Measurements from ENCODE around the gene KSR2.

KSR2 gene

GRCh38 chr12:117526757-117527478 is 441.9 kb downstream of the KSR2 start:
- Histone ChIP-seq H3K9me3 (ENCODE audit: control insufficient read depth, insufficient read depth, low read depth, low read length) (no peaks in the 10 kb centered on the region), H3K27ac (ENCODE audit: extremely low read depth, low read depth, low read length) (no peak overlapping the region), H3K4me3 (ENCODE audit: low read depth, low read length) (no peak overlapping the region), H3K4me1 (ENCODE audit: control insufficient read depth, insufficient read depth, low read length) (no peaks in the 10 kb centered on the region), H3K36me3 (ENCODE audit: control insufficient read depth in 2 of 2, insufficient read depth in 1 of 2, low read length in 2 of 2) (no peaks in the 10 kb centered on the region)
- POLR2A ChIA-PET: no interaction called here
- CTCF ChIA-PET: no interaction called here
- TF ChIP-seq ZNF132 (tag by site-specific recombination; IDR thresholded peaks at IDR 0.05; ENCODE audit: borderline replicate concordance): no peak
- peak; percentile 68 for TF ChIP-seq SCRT2 (tag by site-specific recombination; IDR thresholded peaks at IDR 0.05)
- peak; percentile 77 for TF ChIP-seq ZSCAN4 (tag by site-specific recombination; IDR thresholded peaks at IDR 0.05)

- no peaks in the 10 kb centered on the region for H3K36me3 ChIP-seq (ENCODE audit: control insufficient read depth in 2 of 2, insufficient read depth in 1 of 2, low read length in 2 of 2)
- no peak overlapping the region for H3K27ac ChIP-seq (ENCODE audit: extremely low read depth, low read depth, low read length)
- H3K4me3 ChIP-seq (ENCODE audit: low read depth, low read length): no peak overlapping the region
- TF ChIP-seq ZNF239 (tag by site-specific recombination; IDR thresholded peaks at IDR 0.05) (no peak), ZSCAN16 (tag by site-specific recombination; IDR thresholded peaks at IDR 0.05) (no peak), ZNF623 (tag by site-specific recombination; IDR thresholded peaks at IDR 0.05) (no peak), ZNF449 (tag by site-specific recombination; IDR thresholded peaks at IDR 0.05) (no peak), ZNF202 (tag by site-specific recombination; IDR thresholded peaks at IDR 0.05; ENCODE audit: borderline replicate concordance) (no peak), PRDM10 (tag by site-specific recombination; IDR thresholded peaks at IDR 0.05) (no peak), ZNF48 (tag by site-specific recombination; IDR thresholded peaks at IDR 0.05) (no peak), ZNF362 (tag by site-specific recombination; IDR thresholded peaks at IDR 0.05) (no peak), TSHZ1 (tag by site-specific recombination; IDR thresholded peaks at IDR 0.05; ENCODE audit: borderline replicate concordance) (no peak), ZNF223 (tag by site-specific recombination; IDR thresholded peaks at IDR 0.05) (no peak), CTCF (tag by site-specific recombination; IDR thresholded peaks at IDR 0.05) (no peak), ZNF561 (tag by site-specific recombination; IDR thresholded peaks at IDR 0.05; ENCODE audit: borderline replicate concordance) (no peak), ZNF350 (tag by site-specific recombination; IDR thresholded peaks at IDR 0.05) (no peak), ZNF140 (tag by site-specific recombination; IDR thresholded peaks at IDR 0.05) (no peak)
- H3K4me1 ChIP-seq (ENCODE audit: control insufficient read depth, insufficient read depth, low read length): no peaks in the 10 kb centered on the region
- ChIA-PET CTCF (no interaction called here), POLR2A (no interaction called here)
- no peaks in the 10 kb centered on the region for H3K9me3 ChIP-seq (ENCODE audit: control insufficient read depth, insufficient read depth, low read depth, low read length)
Observed at GRCh38 chr12:117525766-117526165, 443.0 kb downstream of the KSR2 start.

All from HEK293 (cell line).